Activated naive CD4-positive, alpha-beta T cell treated with anti-CD3 and anti-CD28 coated beads, Interleukin-2, amount 50 U/mL, for 16 hours (primary cell): ENCODE results near the gene NR1I2.

Source experiments
- DNase-seq: peaks from one replicate; pipeline ENCODE4 v3.0.0-alpha.2; 2020

Gene NR1I2

GRCh38 chr3:119779731-119780383, 2.0 kb upstream of the NR1I2 start:
- DNase-seq: no peak

GRCh38 chr3:119782460-119782859, 559 bp downstream of the NR1I2 start:
- no peak for DNase-seq

GRCh38 chr3:119783255-119783654, 1.4 kb downstream of the NR1I2 start:
- DNase-seq: no peak

DNA sequence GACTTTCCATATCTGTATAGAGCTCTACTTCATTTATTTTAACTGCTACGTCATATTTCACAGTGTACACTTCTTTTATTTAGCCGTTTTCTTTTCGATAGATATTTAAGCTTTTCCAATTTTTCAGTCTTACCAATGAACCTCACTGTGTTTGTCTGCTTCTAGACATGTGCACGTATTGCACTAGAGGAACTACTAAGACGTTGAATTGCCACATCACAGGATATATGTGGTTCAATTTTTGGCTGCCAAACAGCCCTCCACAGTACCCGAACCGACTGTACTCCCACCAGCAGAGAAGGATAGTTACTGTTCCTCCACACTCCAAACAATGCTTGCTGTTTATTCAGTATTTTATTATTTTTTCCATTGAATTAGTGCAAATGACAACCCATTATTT, 2.0 kb downstream of the NR1I2 start:
- no peak for DNase-seq

GRCh38 chr3:119786409-119786808, 4.5 kb downstream of the NR1I2 start:
- no peak for DNase-seq

DNA sequence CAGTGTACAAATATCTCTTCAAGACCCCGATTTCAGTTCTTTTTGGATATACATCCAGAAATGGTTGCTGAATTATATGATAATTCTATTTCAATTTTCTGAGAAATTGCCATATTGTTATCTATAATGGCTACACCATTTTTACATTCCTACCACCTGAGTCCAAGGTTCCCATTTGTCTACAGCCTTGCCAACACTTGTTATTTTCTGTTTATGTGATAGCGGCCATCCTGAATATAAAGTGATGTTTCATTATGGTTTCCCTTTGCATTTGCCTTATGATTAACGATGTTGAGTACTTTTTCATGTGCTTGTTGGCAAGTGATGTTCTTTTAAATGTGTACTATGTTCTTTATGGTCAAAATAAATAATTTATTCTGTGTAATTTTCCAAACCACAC, 8.5 kb downstream of the NR1I2 start:
- no peak for DNase-seq

- no peak for DNase-seq
Measured at GRCh38 chr3:119792270-119792669, 10.4 kb downstream of the NR1I2 start.

- no peak for DNase-seq
Measured at GRCh38 chr3:119794401-119794800, 12.5 kb downstream of the NR1I2 start.

DNA sequence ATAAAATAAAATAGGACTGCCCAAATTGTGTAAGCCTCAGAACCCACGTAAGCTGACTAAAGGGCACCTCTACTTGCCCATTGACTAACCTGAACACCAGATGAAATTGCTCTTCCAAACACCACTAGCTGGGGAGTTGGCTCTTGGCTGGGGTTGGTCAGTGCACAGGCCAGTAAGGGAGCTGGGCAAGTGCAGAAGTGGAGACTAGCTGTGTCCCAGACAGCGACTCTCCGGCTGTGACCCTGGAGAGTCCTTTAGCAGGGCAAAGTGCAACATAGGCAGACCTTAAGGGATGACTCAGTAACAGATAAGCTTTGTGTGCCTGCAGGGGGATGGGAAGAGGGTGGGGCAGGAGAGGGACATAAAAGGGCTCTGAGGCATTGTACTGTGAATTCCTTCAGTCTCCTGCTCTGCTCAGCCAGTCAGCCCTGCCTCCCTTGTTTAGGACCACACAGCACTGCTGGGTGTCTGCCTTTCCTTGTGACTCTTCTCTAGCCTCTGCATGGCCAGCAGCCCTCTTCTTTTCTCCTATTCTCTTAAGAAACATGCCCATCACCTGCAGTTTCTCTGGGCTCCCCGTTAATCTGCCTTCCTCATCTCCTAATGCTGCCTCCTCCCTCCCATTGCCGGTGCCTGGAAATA, 13.2 kb downstream of the NR1I2 start:
- DNase-seq: no peak

GRCh38 chr3:119795849-119796248, 13.9 kb downstream of the NR1I2 start:
- no peak for DNase-seq

DNA sequence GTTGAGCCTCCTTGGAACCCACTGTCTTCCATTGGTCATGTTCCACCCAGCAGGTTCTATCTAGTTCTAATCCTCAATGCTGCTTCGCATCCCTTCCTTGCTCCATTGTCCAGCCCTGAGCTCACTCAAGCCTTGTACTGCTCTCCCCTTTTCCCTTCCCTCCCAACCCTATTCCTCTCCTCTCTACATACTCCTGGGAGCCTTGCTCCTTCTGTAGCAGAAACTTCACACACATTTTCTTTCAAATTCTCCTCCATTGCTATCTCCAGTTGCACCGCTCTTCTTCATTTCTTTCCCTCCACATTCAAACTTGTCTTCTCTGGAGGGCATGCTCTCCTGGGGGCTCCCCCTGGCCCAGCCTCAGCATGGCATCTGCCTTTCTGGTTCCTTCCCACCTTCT, 14.5 kb downstream of the NR1I2 start:
- DNase-seq: no peak

DNA sequence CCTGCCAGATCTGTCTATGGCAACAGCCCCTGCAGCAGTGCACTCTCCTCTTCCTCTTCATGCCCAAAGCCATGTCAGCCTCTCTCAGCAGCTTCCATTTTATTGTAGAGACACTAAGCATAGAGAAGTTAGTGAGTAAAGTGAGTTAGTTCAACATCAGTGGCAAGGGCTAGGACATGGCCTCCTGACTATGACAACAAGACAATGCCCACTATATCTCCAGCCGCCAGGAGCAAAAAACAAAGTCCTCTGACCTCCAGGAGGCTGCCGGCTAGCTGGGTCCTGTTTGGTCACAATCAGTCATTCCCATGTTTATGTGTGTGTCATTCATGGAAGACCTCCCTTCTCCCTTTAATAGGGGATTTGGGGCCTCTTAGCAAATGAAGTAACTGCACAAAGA, 14.9 kb downstream of the NR1I2 start:
- DNase-seq: no peak

- no peak for DNase-seq
Measured at GRCh38 chr3:119800844-119801243, 18.9 kb downstream of the NR1I2 start.

GRCh38 chr3:119808244-119808643, 26.3 kb downstream of the NR1I2 start:
- no peak for DNase-seq

DNA sequence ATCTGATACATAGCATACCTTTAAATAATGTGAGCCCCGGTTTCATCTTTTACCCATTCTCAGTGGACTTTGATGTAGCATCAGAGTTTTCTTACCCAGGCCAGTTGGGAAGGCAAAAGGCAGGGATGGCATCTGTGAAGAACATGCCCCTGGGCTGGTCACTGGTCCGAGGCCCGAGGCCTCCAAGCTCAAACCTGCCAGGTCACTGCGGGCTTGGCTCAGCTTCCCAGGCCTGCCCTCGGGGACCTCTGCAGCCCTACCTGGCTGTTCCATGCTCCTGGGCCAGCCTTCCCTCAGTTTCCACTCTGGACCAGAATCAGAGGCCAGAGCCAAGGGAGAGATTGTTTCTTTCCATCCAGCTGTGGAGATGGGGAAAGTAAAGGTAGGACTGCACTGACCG, 26.9 kb downstream of the NR1I2 start:
- no peak for DNase-seq

DNA sequence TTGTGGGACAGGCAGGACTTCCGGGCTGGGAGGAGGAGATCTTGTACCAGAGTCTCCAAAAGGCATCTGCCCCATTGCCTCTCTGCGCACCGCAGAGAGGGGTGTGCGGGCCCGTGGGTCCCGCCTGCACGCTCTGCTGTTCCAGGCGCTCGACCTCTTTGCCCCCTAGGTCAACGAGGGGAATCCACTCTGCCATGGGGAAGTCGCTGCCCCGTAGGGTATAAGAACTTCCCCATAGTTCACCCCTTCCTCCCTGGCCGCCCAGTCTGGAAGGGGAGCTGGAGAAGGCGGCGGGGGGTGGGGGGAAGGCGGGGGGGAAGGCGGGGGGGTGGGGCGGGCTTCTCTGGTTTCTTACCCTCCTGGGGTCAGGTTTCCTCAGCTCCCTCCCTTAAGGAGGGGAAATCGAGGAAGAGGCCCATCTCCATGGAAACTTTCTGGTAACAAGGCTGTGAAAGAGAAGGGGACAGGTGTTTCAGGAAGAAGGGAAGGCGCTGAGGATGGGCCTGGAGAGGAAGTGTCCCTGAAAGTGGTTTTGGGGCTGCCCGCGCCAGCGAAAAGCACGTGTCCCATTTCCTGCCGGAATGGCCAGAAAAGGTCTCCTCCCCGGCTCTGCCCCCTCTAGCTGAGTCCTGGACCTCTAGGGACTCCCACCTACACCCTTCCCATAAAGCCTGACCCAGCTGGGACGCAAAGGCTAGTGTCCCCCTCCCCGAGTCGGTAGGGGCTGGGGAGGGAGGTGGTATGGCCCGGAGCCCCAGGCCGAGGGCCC, 27.5 kb downstream of the NR1I2 start:
- DNase-seq: no peak

- DNase-seq: peak; percentile 76
Measured at GRCh38 chr3:119810018-119810435, 28.1 kb downstream of the NR1I2 start.

DNA sequence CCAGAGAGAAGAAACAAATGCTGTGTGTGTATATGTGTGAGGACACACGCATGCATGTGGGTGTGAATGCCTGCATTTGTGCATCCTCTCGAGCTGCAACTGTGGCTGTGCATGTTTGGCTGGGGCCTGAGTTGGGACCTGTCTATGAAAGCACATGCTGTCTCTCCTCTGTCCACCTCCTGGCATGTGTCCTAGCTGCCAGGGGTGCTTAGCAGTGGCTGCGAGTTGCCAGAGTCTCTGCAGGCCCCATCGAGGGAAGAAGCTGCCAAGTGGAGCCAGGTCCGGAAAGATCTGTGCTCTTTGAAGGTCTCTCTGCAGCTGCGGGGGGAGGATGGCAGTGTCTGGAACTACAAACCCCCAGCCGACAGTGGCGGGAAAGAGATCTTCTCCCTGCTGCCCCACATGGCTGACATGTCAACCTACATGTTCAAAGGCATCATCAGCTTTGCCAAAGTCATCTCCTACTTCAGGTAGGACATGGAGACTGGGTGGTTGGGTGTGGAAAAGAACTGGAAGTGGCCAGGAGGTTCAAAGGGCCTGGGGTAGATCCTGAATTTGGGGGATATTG, 30.7 kb downstream of the NR1I2 start:
- no peak for DNase-seq

GRCh38 chr3:119815716-119816115, 33.8 kb downstream of the NR1I2 start:
- DNase-seq: no peak

GRCh38 chr3:119817071-119817470, 35.2 kb downstream of the NR1I2 start:
- DNase-seq: no peak

DNA sequence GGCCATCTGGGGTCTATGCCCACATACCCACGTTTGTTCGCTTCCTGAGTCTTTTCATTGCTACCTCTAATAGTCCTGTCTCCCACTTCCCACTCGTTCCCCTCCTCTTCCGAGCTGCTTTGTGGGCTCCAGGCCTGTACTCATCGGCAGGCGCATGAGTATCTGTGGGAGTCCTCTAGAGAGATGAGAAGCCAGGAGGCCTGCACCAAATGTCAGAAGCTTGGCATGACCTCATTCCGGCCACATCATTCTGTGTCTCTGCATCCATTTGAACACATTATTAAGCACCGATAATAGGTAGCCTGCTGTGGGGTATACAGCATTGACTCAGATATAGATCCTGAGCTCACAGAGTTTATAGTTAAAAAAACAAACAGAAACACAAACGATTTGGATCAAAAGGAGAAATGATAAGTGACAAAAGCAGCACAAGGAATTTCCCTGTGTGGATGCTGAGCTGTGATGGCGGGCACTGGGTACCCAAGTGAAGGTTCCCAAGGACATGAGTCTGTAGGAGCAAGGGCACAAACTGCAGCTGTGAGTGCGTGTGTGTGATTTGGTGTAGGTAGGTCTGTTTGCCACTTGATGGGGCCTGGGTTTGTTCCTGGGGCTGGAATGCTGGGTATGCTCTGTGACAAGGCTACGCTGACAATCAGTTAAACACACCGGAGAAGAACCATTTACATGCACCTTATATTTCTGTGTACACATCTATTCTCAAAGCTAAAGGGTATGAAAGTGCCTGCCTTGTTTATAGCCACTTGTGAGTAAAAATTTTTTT, 35.9 kb downstream of the NR1I2 start:
- no peak for DNase-seq

- no peak for DNase-seq
Measured at GRCh38 chr3:119818937-119819336, 37.0 kb downstream of the NR1I2 start.

DNA sequence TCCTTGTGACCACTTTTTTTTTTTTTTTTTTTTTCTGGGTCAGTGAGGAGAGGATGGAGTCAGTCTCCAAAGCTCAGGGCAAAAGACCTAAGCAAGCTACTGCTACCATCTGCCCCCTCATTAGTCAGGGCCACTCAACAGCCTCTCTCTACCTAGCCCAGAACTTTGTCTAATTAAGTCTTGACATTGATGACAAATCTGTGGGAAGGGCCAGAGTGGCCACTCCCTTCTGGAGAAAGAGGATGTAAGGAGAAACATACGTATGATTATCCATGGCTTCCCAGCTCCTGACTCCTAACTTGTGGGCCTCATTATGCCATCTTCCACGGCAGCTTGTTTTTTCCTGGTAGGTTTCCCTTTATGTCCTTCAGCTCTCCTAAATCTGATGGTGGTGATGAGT, 37.9 kb downstream of the NR1I2 start:
- no peak for DNase-seq
